H54 (cell line): ENCODE results near the gene PLPP6.

ENCODE experiments used
- DNase-seq: peaks from one replicate; pipeline ENCODE4 v3.0.0; 2011; ENCODE audit warnings: low spot score, mixed read lengths; ENCODE audit not compliant: insufficient read length
- FAIRE-seq: peaks from 3 replicates; lab custom pipeline; 2011; peaks lifted over from hg19 to GRCh38; lab: Jason Lieb, UNC
- POLR2A ChIP-seq: IDR thresholded peaks from 2 replicates; pipeline ENCODE4 v1.6.1; 2011; ENCODE audit warnings: low read depth, mild to moderate bottlenecking, low read length

The PLPP6 gene

DNA sequence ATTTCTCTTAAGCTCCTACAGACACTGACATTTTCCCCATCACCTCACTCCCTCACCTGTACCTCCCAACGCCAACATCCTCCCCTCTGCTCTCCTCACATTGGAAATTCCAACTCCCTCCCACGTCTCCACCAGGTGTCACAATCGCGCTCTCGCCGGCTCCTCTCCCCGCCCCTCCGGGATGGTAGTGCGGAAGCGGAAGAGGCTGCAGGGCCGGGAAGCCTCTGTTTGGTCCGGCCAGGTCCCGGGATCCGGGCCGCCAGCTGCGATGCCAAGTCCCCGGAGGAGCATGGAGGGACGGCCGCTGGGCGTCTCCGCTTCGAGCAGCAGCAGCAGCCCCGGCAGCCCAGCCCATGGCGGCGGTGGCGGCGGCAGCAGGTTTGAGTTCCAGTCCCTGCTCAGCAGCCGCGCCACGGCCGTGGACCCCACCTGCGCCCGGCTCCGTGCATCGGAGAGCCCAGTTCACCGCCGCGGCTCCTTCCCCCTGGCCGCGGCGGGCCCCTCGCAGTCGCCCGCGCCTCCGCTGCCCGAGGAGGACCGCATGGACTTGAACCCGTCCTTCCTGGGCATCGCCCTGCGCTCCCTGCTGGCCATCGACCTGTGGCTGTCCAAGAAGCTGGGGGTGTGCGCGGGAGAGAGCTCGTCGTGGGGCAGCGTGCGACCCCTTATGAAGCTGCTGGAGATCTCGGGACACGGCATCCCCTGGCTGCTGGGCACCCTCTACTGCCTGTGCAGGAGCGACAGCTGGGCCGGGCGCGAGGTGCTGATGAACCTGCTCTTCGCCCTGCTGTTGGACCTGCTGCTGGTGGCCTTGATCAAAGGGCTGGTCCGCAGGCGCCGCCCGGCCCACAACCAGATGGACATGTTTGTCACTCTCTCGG lies at the start of gene PLPP6:
Gene PLPP6 (plus strand): TSS at position 187 of the 881 bp plus-strand sequence. CDS start 82 bp downstream, at position 269.
- peak; percentile 83 for DNase-seq
- peak; percentile 92 for FAIRE-seq
- TF ChIP-seq POLR2A: peak; percentile 61

DNA sequence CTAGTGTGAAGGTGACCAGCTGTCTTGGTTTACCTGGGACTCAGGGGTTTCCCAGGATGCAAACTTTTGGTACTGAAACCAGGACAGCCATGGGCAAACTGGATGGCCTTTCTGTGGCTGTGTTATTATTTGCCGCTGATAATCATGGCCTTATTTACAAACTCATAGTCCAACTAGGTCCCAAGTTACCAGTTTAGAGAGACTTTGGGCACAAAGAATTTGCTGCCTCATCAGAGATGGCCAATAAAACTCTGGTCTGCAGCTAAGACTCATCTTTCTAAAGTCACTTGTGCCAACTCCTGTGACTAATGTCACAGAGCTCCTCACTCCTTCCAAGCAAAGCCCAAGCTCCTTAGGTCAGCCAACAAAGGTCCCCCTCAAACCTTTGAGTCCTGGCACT lies 47.5 kb upstream of the PLPP6 start:
- FAIRE-seq (no peak), DNase-seq (no peak)

DNA sequence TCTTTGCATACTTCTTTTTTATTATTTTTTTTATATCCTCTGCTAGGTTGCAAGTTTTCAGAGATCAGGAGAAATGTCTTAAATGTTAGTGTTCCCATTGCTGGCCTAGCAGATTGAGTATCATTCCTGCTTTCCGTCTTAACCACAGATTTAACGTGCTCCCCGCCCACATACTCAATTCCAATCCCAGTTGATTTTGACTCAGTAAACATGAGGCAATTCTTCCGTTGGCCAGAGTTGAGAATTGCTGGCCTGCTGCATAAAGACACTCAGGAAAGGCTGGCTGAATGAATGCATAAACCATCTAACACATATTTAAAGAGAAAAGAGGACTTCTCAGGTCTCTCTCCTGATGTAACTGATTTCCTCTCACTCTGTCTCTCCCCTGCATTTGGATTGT lies 46.8 kb upstream of the PLPP6 start:
- DNase-seq: no peak
- FAIRE-seq: no peak

More for the DNA sequence above, 47.5 kb upstream of the PLPP6 start:
- TF ChIP-seq POLR2A: no peak

GRCh38 chr9:4615778-4616177 lies 46.3 kb upstream of the PLPP6 start:
- FAIRE-seq: no peak
- DNase-seq: no peak
- no peak for TF ChIP-seq POLR2A

More for the DNA sequence above, 46.8 kb upstream of the PLPP6 start:
- TF ChIP-seq POLR2A: no peak

DNA sequence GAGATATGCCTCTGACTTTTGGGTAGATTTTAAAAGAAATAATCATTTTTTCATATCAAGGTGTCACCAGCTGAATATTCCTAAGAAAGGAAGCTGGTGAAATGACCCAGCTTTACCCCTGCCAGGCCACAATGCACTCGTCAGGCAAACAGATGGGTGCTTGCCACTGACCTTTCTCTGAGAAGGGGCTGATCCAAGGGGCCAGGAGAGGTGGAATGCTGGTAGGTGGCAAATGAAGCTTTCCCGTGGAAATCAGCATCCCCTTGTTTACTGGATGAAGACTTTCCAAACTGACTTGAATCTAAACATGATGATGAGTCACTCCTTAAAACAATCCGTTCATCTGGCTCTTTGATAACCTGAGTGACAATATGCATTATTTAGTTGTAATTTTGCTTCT lies 44.3 kb upstream of the PLPP6 start:
- DNase-seq: no peak
- FAIRE-seq: no peak
- no peak for TF ChIP-seq POLR2A

GRCh38 chr9:4618700-4619099 lies 43.4 kb upstream of the PLPP6 start:
- DNase-seq: no peak
- FAIRE-seq: no peak
- TF ChIP-seq POLR2A: no peak

DNA sequence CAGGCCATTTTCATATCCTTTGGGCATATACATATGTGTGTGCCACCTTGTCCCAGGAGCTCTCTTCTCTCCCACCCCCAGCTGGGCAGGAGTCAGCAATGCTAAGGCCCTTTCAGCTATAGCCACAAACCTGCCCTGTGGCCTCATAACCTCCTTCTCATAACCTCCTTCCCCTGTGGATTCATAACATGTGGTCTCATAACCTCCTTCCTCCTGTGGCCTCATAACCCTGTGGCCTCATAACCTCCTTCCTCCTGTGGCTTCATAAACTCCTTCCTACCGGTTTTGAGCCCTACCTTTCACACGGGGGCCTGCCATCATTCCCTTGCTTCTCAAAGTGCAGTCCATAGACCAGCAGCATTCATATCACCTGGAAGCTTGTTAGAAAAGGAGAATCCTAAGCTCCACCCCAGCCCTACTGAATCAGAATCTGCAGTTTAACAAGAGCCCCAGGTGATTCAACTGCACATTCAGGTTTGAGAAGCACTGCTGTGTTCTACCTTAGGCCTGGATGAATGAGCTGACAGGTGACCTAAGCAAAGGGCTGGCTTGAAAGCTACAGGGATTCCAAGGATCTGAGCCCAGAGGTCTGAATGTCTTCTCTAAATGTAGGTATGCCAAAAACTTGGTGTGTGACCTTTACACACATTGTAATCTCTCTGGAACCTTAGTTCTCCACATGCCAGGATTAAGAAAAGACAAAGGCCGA lies 41.9 kb upstream of the PLPP6 start:
- FAIRE-seq (no peak), DNase-seq (no peak)
- no peak for TF ChIP-seq POLR2A

- no peak for FAIRE-seq
- no peak for TF ChIP-seq POLR2A
- no peak for DNase-seq
These were observed 41.1 kb upstream of the PLPP6 start for GRCh38 chr9:4620881-4621555.

DNA sequence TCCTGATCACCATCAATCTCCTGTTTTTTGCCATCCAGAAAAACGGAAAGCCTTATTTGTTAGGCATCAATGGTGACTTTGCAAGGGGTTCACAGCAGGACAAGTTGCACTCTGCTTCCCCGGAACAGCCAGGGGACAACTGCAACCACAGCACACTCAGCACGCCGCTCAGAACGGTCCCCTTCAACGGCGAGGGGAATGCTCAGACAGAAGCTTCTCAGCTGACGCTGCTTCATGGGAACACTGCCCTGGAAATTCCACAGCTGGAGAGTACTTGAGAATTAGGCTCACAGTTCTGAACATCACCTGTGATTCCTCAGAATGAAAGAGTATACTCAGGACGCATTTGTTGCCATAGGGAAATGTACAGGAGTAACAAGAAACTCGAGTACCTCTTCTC lies 40.1 kb upstream of the PLPP6 start:
- no peak for DNase-seq
- FAIRE-seq: no peak
- no peak for TF ChIP-seq POLR2A

DNA sequence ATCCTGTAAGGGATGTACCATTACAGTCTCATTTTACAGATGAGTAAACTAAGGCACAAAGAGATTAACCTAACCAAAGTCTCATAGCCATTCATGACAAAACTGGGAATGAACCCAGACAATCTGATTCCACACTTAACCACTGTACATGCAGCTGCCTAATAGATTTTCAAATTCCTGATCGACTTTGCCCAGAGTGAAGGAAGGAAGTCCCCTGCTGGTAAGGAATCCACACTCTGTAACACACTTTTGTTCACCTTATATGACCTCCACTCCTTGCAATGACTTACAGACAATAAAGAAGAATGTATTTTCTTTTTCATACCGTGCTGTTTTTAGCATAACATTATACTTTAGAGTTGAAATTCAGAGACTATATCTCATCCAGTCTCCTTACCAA lies 31.3 kb upstream of the PLPP6 start:
- FAIRE-seq: peak; percentile 90
- DNase-seq: no peak
- no peak for TF ChIP-seq POLR2A

- DNase-seq (no peak), FAIRE-seq (no peak)
- no peak for TF ChIP-seq POLR2A
These were observed 23.1 kb upstream of the PLPP6 start for GRCh38 chr9:4638968-4639367.

DNA sequence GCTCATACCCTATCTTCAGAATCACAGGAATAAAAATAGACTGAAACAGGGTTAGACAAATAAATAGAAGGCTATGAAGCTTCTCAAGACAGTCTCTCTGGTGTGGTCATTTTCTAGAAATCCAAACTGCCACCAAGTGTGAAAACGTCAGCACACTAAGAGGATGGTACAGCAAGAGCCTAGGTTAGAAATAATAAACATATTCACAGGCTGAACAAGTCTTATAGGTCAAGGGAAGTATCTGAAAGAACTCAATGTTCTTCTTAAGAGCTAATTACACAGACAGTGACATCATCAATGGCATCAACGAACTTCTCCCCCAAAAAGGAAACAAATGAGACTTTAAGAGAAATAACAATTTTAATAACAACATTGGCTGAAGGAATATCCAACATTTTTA lies 22.7 kb upstream of the PLPP6 start:
- FAIRE-seq: no peak
- no peak for DNase-seq
- TF ChIP-seq POLR2A: no peak

GRCh38 chr9:4640027-4640426 lies 22.1 kb upstream of the PLPP6 start:
- FAIRE-seq: peak; percentile 41
- no peak for TF ChIP-seq POLR2A
- DNase-seq: no peak

GRCh38 chr9:4642351-4642750 lies 19.7 kb upstream of the PLPP6 start:
- DNase-seq (no peak), FAIRE-seq (no peak)
- no peak for TF ChIP-seq POLR2A

DNA sequence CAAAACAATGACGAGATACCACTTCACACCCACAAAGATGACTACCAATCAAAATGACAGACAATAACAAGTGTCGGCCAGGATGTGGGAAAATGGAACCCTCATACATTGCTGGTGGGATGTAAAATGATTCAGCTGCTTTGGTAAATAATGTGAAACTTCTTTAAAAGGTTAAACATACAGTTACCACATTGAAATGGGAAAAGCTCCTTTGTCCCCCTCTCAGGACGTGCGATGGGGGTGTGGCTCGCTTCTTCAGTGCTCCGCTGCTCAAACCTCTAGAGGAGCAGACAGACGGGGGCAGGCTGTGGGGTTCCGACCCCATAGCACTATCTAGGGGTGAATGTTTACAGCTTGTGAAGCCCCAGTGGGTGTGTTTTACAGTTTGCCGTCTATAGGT lies 8.0 kb upstream of the PLPP6 start:
- no peak for TF ChIP-seq POLR2A
- no peak for DNase-seq
- FAIRE-seq: no peak
